Measurements from ENCODE around the gene CGREF1.

CGREF1 gene

GRCh38 chr2:27094353-27094984 lies 24.5 kb downstream of the CGREF1 start:
- no CpG with 5 or more reads among the region's 24 CpGs for WGBS (ENCODE audit: extremely low coverage, insufficient coverage, low lambda C conversion rate)
- no peak overlapping the region for H3K23ac ChIP-seq (ENCODE audit: low read length)
- H2BK120ac ChIP-seq (ENCODE audit: low read depth, low read length) = no peak overlapping the region
- no peak for DNase-seq
- no peaks in the 10 kb centered on the region for H3K36me3 ChIP-seq (ENCODE audit: control insufficient read depth, insufficient read depth, low read length)
- no peak overlapping the region for H3K18ac ChIP-seq (ENCODE audit: low read length)
- H4K8ac ChIP-seq (ENCODE audit: low read depth, low read length) = no peak overlapping the region
- no peaks in the 10 kb centered on the region for H3K27me3 ChIP-seq (ENCODE audit: insufficient read depth, low read length, poor library complexity)
- H2BK5ac ChIP-seq (ENCODE audit: low read length) = no peak overlapping the region
- H3K4me1 ChIP-seq (ENCODE audit: control insufficient read depth, low read depth, low read length) = no peaks in the 10 kb centered on the region
- H3K9ac ChIP-seq (ENCODE audit: low read length) = no peak overlapping the region
- H3K79me2 ChIP-seq (ENCODE audit: control insufficient read depth, insufficient read depth, low read length) = no peaks in the 10 kb centered on the region
- H3K79me1 ChIP-seq (ENCODE audit: low read length) = no peaks in the 10 kb centered on the region
- no peak overlapping the region for H3K4me2 ChIP-seq (ENCODE audit: low read length)
- no peak overlapping the region for H2AK5ac ChIP-seq (ENCODE audit: low read length)
- no peak overlapping the region for H2BK15ac ChIP-seq (replicated peaks; ENCODE audit: low read depth)
- no peak overlapping the region for H3K4ac ChIP-seq (ENCODE audit: low read depth, low read length)
- no peak overlapping the region for H3K56ac ChIP-seq (ENCODE audit: low read length)
- no peak overlapping the region for H3K27ac ChIP-seq (ENCODE audit: low read depth, low read length)
- H3K4me3 ChIP-seq (ENCODE audit: low read length) = no peak overlapping the region
- no peak overlapping the region for H4K5ac ChIP-seq (ENCODE audit: low read length)

GRCh38 chr2:27093430-27094352 lies 25.2 kb downstream of the CGREF1 start:
- Histone ChIP-seq H2BK120ac (ENCODE audit: low read depth, low read length) (no peak overlapping the region), H3K56ac (ENCODE audit: low read length) (no peak overlapping the region), H2BK5ac (ENCODE audit: low read length) (no peak overlapping the region), H3K4me3 (ENCODE audit: low read length) (no peak overlapping the region), H4K8ac (ENCODE audit: low read depth, low read length) (no peak overlapping the region), H3K36me3 (ENCODE audit: control insufficient read depth, insufficient read depth, low read length) (no peaks in the 10 kb centered on the region), H3K9ac (ENCODE audit: low read length) (no peak overlapping the region), H4K5ac (ENCODE audit: low read length) (no peak overlapping the region), H2AK5ac (ENCODE audit: low read length) (no peak overlapping the region), H3K23ac (ENCODE audit: low read length) (no peak overlapping the region), H3K27ac (ENCODE audit: low read depth, low read length) (no peak overlapping the region), H2BK15ac (replicated peaks; ENCODE audit: low read depth) (no peak overlapping the region), H3K79me1 (ENCODE audit: low read length) (no peaks in the 10 kb centered on the region), H3K18ac (ENCODE audit: low read length) (no peak overlapping the region), H3K4ac (ENCODE audit: low read depth, low read length) (no peak overlapping the region), H3K79me2 (ENCODE audit: control insufficient read depth, insufficient read depth, low read length) (no peaks in the 10 kb centered on the region), H3K4me2 (ENCODE audit: low read length) (no peak overlapping the region), H3K4me1 (ENCODE audit: control insufficient read depth, low read depth, low read length) (no peaks in the 10 kb centered on the region), H3K27me3 (ENCODE audit: insufficient read depth, low read length, poor library complexity) (no peaks in the 10 kb centered on the region)
- WGBS (ENCODE audit: extremely low coverage, insufficient coverage, low lambda C conversion rate) = no CpG with 5 or more reads among the region's 6 CpGs
- no peak for DNase-seq

- Histone ChIP-seq H2BK5ac (ENCODE audit: low read length) (no peak overlapping the region), H3K4me3 (ENCODE audit: low read length) (no peak overlapping the region), H3K18ac (ENCODE audit: low read length) (no peak overlapping the region), H3K9ac (ENCODE audit: low read length) (no peak overlapping the region), H3K27me3 (ENCODE audit: insufficient read depth, low read length, poor library complexity) (no peaks in the 10 kb centered on the region), H4K5ac (ENCODE audit: low read length) (no peak overlapping the region), H3K23ac (ENCODE audit: low read length) (no peak overlapping the region), H4K8ac (ENCODE audit: low read depth, low read length) (no peak overlapping the region), H2AK5ac (ENCODE audit: low read length) (no peak overlapping the region), H3K27ac (ENCODE audit: low read depth, low read length) (no peak overlapping the region), H3K36me3 (ENCODE audit: control insufficient read depth, insufficient read depth, low read length) (no peaks in the 10 kb centered on the region), H3K4me1 (ENCODE audit: control insufficient read depth, low read depth, low read length) (no peaks in the 10 kb centered on the region), H2BK15ac (replicated peaks; ENCODE audit: low read depth) (no peak overlapping the region), H3K79me2 (ENCODE audit: control insufficient read depth, insufficient read depth, low read length) (no peaks in the 10 kb centered on the region), H3K4me2 (ENCODE audit: low read length) (no peak overlapping the region), H3K4ac (ENCODE audit: low read depth, low read length) (no peak overlapping the region), H2BK120ac (ENCODE audit: low read depth, low read length) (no peak overlapping the region), H3K56ac (ENCODE audit: low read length) (no peak overlapping the region), H3K79me1 (ENCODE audit: low read length) (no peaks in the 10 kb centered on the region)
- no peak for DNase-seq
- no CpG with 5 or more reads among the region's 10 CpGs for WGBS (ENCODE audit: extremely low coverage, insufficient coverage, low lambda C conversion rate)
Measured at GRCh38 chr2:27092696-27093429, 26.1 kb downstream of the CGREF1 start.

GRCh38 chr2:27091746-27092695 lies 26.9 kb downstream of the CGREF1 start:
- Histone ChIP-seq H2BK5ac (ENCODE audit: low read length) (no peak overlapping the region), H4K8ac (ENCODE audit: low read depth, low read length) (no peak overlapping the region), H3K79me1 (ENCODE audit: low read length) (no peaks in the 10 kb centered on the region), H3K27me3 (ENCODE audit: insufficient read depth, low read length, poor library complexity) (no peaks in the 10 kb centered on the region), H3K18ac (ENCODE audit: low read length) (no peak overlapping the region), H3K79me2 (ENCODE audit: control insufficient read depth, insufficient read depth, low read length) (no peaks in the 10 kb centered on the region), H3K9ac (ENCODE audit: low read length) (no peak overlapping the region), H3K4ac (ENCODE audit: low read depth, low read length) (no peak overlapping the region), H3K23ac (ENCODE audit: low read length) (no peak overlapping the region), H2BK15ac (replicated peaks; ENCODE audit: low read depth) (no peak overlapping the region), H3K4me3 (ENCODE audit: low read length) (no peak overlapping the region), H3K56ac (ENCODE audit: low read length) (no peak overlapping the region), H2BK120ac (ENCODE audit: low read depth, low read length) (no peak overlapping the region), H3K36me3 (ENCODE audit: control insufficient read depth, insufficient read depth, low read length) (no peaks in the 10 kb centered on the region), H4K5ac (ENCODE audit: low read length) (no peak overlapping the region), H3K4me1 (ENCODE audit: control insufficient read depth, low read depth, low read length) (no peaks in the 10 kb centered on the region), H3K4me2 (ENCODE audit: low read length) (no peak overlapping the region), H2AK5ac (ENCODE audit: low read length) (no peak overlapping the region), H3K27ac (ENCODE audit: low read depth, low read length) (no peak overlapping the region)
- DNase-seq = no peak
- WGBS (ENCODE audit: extremely low coverage, insufficient coverage, low lambda C conversion rate) = no CpG with 5 or more reads among the region's 25 CpGs
